AG09309 (cell line): ENCODE data around the gene STXBP5.

Experiments
- DNase-seq: peaks from one replicate; pipeline ENCODE4 v3.0.0-alpha.2; 2010; ENCODE audit warnings: low read depth
- H3K4me3 ChIP-seq: 2 replicates; pipeline ENCODE4 v1.5.1; 2011; ENCODE audit warnings: mild to moderate bottlenecking, low read depth, low read length, moderate library complexity; ENCODE audit not compliant: control insufficient read depth
- TF ChIP-seq, protein P1 (sequence below): IDR thresholded peaks from 2 replicates; pipeline ENCODE4 v1.5.1; 2011; ENCODE audit warnings: mild to moderate bottlenecking, low read depth, low read length, inconsistent platforms; ENCODE audit not compliant: insufficient read depth, control insufficient read depth; ENCODE audit errors: missing control alignments

Gene STXBP5

DNA sequence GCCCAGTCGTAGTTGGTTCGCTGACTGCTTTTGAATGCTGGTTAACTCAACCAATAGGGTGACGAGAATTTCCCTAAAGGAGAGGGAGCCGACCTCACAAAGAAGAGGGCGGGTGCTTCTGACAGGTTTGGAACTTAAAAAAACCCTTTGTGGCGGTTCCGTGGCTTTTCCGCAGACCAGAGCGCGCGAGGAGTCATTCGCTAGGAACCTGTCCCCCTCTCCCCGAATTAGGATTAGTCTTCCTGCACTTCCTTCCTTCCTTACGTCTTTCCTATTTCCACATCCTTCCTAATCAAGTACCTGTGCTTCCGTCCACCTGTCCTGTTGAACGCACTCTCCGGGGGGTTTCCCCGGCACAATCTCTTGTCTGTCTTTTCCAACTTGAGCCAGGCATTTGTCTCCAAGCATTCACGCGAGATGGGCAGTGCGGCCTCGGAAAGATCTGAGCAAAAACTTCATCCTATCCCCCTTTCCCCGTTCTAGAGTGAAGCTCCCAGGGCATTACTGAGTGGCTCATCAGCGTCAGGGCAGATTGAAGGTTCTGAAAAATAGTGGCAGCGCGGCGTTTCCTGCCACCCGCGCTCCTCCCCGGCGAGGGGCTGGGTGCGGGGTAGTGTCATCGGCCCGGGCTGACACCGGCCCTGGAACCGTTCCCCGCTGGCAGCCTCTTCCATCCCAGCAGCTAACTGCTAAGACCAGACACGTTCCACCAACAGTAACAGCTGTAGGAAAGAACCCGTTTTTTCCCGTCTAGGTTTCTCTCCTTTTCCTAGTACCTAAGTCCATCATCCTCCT lies 1.5 kb upstream of the STXBP5 start:
- peak overlapping the region; percentile 100 for H3K4me3 ChIP-seq
- TF ChIP-seq, protein P1, sequence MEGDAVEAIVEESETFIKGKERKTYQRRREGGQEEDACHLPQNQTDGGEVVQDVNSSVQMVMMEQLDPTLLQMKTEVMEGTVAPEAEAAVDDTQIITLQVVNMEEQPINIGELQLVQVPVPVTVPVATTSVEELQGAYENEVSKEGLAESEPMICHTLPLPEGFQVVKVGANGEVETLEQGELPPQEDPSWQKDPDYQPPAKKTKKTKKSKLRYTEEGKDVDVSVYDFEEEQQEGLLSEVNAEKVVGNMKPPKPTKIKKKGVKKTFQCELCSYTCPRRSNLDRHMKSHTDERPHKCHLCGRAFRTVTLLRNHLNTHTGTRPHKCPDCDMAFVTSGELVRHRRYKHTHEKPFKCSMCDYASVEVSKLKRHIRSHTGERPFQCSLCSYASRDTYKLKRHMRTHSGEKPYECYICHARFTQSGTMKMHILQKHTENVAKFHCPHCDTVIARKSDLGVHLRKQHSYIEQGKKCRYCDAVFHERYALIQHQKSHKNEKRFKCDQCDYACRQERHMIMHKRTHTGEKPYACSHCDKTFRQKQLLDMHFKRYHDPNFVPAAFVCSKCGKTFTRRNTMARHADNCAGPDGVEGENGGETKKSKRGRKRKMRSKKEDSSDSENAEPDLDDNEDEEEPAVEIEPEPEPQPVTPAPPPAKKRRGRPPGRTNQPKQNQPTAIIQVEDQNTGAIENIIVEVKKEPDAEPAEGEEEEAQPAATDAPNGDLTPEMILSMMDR = no peak
- peak; percentile 93 for DNase-seq

DNA sequence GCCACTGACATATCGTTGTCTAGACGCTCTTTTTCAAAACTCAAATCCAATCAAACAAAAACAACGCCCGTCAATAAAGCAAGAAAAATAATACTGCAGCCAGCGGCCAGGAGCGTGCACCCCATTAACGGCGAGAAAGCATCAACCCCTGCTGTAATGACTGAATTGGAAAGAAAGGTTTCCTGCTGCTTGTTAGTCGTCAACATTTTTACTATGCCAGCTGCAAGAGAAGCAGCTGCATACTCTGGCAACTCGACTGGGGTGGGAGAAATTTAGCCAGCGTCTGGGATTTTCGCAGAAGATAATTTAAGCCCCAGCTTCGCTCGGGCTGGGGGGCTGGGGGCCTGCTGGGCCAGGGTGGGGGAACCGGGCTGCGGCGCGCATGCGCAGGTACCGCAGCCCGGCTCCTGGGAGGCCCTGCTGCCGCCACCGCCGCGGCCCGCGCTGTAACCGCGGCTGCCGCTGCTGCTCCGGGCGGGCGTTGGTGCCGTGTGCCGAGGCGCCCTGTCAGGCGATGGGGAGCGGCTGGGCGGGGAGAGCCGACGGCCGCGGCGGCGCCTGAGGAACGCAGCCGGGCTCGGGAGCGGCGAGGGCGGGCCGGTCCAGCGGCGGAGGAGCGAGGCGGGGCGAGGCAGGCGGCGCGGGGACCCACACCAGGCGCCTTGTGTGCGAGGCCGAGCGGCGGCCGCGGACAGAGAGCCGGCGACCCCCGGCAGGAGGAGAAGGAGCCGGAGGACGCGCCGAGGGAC lies 732 bp upstream of the STXBP5 start:
- TF ChIP-seq, protein P1 = no peak
- peak overlapping the region; percentile 100 for H3K4me3 ChIP-seq
- DNase-seq = peak; percentile 31

GRCh38 chr6:147204843-147205311 lies 660 bp downstream of the STXBP5 start:
- H3K4me3 ChIP-seq = peak overlapping the region; percentile 100
- no peak for DNase-seq
- TF ChIP-seq, protein P1 = no peak

DNA sequence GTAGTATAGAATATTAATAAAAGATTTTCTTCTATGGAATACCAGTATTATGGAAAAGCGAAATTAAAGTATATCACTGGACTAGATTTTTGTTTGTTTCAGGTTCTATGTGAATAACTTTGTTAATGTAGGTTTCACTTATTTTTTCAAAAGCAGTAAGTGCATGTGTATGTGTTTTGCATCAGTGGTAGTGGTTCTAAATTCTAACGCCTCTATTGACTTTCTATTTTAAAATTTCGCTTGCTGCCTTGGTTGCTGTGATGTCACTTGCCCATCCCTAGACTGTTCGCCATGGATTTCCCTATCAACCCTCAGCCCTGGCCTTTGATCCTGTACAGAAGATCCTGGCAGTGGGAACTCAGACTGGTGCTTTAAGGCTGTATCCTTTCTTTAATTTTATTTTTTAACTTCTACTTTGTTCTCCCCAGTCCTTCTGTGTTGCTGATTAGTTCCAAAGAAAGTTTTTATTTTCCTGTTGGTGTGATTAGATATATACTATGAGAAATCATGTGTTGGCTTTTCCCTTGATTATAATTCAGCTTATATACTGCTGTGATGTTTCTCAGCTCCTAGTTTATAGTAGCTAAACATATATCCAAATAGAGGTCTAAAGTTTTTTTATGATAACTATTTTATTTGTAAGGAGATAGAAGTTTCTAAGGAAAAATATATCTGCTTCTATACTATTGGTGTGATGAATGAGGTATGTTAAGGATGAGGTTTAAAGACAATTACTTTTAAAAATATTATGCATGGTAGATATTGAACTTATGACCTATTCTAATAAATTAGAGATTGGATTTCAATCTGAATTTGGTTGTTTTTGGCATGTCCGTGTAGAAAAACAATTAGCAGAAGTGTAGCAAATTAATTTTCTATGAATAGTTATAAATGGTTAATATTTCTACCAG lies 1.7 kb downstream of the STXBP5 start:
- DNase-seq = no peak
- peak overlapping the region; percentile 100 for H3K4me3 ChIP-seq
- TF ChIP-seq, protein P1 = no peak

GRCh38 chr6:147207351-147207750 lies 3.1 kb downstream of the STXBP5 start:
- H3K4me3 ChIP-seq = peak overlapping the region; percentile 17
- TF ChIP-seq, protein P1 = no peak
- no peak for DNase-seq
